HL-60 (cell line): ENCODE results near the gene CC2D1B.

Experiments used
- GABPA ChIP-seq: IDR thresholded peaks from 2 replicates; pipeline ENCODE4 v1.6.1; 2012; ENCODE audit warnings: low read depth
- TF ChIP-seq, protein P1 (sequence below): IDR thresholded peaks from 2 replicates; pipeline ENCODE4 v1.6.1; 2012; ENCODE audit warnings: low read depth; ENCODE audit not compliant: insufficient replicate concordance
- TF ChIP-seq, protein P2 (sequence below): IDR thresholded peaks from one replicate; pipeline ENCODE4 v1.5.1; 2011; ENCODE audit warnings: low read length, control low read depth, inconsistent platforms; ENCODE audit not compliant: insufficient read depth

DNA sequence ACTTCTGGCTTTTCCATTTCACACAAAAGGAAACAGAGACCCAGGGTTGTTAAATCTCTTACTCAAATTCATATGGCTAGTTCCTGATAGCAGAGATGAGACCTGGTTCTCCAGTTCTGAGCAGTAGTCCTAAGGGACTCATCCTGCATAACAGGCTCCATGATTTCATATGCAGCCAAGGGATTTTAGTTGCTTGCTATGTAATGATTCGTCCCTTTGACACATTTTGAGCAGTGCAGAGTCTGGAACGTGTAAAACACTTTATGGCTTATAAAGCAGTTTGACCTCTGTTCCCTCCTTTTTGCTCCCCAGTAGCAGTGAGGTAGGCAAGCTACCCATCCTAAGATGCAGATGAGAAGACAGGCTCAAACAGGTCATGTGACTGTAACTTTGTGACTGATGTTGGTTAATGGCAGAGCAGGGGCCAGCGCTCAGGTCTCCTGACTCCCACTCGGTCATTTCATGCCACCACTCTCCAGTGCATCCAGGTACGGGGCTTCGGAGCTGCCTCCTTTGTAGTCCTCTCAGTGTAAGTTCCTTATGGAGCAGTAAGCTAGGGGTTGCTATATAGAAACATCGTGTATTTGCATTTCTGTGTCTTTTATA, 24.2 kb downstream of the CC2D1B start:
- TF ChIP-seq, protein P1, sequence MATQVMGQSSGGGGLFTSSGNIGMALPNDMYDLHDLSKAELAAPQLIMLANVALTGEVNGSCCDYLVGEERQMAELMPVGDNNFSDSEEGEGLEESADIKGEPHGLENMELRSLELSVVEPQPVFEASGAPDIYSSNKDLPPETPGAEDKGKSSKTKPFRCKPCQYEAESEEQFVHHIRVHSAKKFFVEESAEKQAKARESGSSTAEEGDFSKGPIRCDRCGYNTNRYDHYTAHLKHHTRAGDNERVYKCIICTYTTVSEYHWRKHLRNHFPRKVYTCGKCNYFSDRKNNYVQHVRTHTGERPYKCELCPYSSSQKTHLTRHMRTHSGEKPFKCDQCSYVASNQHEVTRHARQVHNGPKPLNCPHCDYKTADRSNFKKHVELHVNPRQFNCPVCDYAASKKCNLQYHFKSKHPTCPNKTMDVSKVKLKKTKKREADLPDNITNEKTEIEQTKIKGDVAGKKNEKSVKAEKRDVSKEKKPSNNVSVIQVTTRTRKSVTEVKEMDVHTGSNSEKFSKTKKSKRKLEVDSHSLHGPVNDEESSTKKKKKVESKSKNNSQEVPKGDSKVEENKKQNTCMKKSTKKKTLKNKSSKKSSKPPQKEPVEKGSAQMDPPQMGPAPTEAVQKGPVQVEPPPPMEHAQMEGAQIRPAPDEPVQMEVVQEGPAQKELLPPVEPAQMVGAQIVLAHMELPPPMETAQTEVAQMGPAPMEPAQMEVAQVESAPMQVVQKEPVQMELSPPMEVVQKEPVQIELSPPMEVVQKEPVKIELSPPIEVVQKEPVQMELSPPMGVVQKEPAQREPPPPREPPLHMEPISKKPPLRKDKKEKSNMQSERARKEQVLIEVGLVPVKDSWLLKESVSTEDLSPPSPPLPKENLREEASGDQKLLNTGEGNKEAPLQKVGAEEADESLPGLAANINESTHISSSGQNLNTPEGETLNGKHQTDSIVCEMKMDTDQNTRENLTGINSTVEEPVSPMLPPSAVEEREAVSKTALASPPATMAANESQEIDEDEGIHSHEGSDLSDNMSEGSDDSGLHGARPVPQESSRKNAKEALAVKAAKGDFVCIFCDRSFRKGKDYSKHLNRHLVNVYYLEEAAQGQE, result no peak
- TF ChIP-seq, protein P2, sequence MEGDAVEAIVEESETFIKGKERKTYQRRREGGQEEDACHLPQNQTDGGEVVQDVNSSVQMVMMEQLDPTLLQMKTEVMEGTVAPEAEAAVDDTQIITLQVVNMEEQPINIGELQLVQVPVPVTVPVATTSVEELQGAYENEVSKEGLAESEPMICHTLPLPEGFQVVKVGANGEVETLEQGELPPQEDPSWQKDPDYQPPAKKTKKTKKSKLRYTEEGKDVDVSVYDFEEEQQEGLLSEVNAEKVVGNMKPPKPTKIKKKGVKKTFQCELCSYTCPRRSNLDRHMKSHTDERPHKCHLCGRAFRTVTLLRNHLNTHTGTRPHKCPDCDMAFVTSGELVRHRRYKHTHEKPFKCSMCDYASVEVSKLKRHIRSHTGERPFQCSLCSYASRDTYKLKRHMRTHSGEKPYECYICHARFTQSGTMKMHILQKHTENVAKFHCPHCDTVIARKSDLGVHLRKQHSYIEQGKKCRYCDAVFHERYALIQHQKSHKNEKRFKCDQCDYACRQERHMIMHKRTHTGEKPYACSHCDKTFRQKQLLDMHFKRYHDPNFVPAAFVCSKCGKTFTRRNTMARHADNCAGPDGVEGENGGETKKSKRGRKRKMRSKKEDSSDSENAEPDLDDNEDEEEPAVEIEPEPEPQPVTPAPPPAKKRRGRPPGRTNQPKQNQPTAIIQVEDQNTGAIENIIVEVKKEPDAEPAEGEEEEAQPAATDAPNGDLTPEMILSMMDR, result no peak
- TF ChIP-seq GABPA, result no peak
